Activated CD4-positive, alpha-beta memory T cell treated with anti-CD3 and anti-CD28 coated beads for 36 hours (primary cell): ENCODE data around the gene RAET1E. TPM values are rescaled to one million over a fixed set of nuclear protein-coding genes. Genes with fewer than 3 reads are reported as not detected.
"Not testable (repeated sequence)": the region's sequence is repeated elsewhere in the genome, so short reads cannot be mapped to it uniquely, and the experiment has no call there.

Source experiments
- CTCF ChIA-PET: fragments of 350-600 bp; sonication (Branson Sonifier 250); formaldehyde crosslinking; loops from one replicate; lab custom pipeline; 2021; ENCODE audit warnings: antibody characterized with exemption, inconsistent platforms; lab: Charles Lee
- POLR2A ChIA-PET: fragments of 350-600 bp; sonication (Branson Sonifier 250); formaldehyde crosslinking; loops from one replicate; lab custom pipeline; 2021; ENCODE audit warnings: antibody characterized with exemption; lab: Charles Lee
- DNase-seq: peaks from one replicate; pipeline ENCODE4 v3.0.0-alpha.2; 2020
- H3K27ac Mint-ChIP-seq: one replicate; pipeline ENCODE4 v1.8.0; 2021; ENCODE audit warnings: mixed read lengths
- H3K27me3 Mint-ChIP-seq: one replicate; pipeline ENCODE4 v1.8.0; 2021; ENCODE audit warnings: mixed read lengths
- H3K36me3 Mint-ChIP-seq: one replicate; pipeline ENCODE4 v1.8.0; 2021; ENCODE audit warnings: mixed read lengths
- H3K4me1 Mint-ChIP-seq: one replicate; pipeline ENCODE4 v1.8.0; 2021; ENCODE audit warnings: low read depth, mixed read lengths
- H3K4me3 Mint-ChIP-seq: one replicate; pipeline ENCODE4 v1.8.0; 2021; ENCODE audit warnings: mild to moderate bottlenecking, mixed read lengths
- H3K9me3 Mint-ChIP-seq: one replicate; pipeline ENCODE4 v1.8.0; 2021; ENCODE audit warnings: mixed read lengths
- intact Hi-C: fragments of 100-400 bp; cut with micrococcal nuclease; formaldehyde crosslinking; loops from one replicate; pipeline ENCODE4 v1.15.1; 2023
- total RNA-seq, 2 experiments: library from RNA; stranded (reverse); gene quantifications; one replicate each; pipeline ENCODE4 v1.2.3, GENCODE V29; 2021

Gene RAET1E
- total RNA-seq, 2 experiments from 2014 or later: not detected

- CTCF ChIA-PET: no interaction called here
- Mint-ChIP-seq H3K36me3 (no peaks in the 10 kb centered on the region), H3K27me3 (peaks cover 1% of the 10 kb centered on the region), H3K27ac (no peak overlapping the region), H3K4me1 (peaks cover 18% of the 10 kb centered on the region), H3K9me3 (no peaks in the 10 kb centered on the region), H3K4me3 (no peak overlapping the region)
- DNase-seq: peak; percentile 61
- POLR2A ChIA-PET: no interaction called here
- intact Hi-C loops: no loop called here
These were observed 2.1 kb downstream of the RAET1E start for GRCh38 chr6:149895833-149896271.

GRCh38 chr6:149895048-149895590 lies 2.8 kb downstream of the RAET1E start:
- POLR2A ChIA-PET: no interaction called here
- Mint-ChIP-seq H3K4me3 (no peak overlapping the region), H3K9me3 (no peaks in the 10 kb centered on the region), H3K4me1 (peaks cover 18% of the 10 kb centered on the region), H3K36me3 (no peaks in the 10 kb centered on the region), H3K27me3 (peaks cover 1% of the 10 kb centered on the region), H3K27ac (no peak overlapping the region)
- intact Hi-C loops: no loop called here
- DNase-seq: no peak
- CTCF ChIA-PET: no interaction called here

DNA sequence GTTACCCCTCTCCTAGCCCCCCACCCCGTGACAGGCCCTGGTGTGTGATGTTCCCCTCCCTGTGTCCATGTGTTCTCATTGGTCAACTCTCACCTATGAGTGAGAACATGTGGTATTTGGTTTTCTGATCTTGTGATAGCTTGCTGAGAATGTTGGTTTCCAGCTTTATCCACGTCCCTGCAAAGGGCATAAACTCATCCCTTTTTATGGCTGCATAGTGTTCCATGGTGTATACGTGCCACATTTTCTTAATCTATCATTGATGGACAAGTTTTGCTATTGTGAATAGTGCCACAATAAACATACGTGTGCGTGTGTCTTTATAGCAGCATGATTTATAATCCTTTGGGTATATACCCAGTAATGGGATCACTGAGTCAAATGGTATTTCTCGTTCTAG lies 6.0 kb downstream of the RAET1E start:
- DNase-seq, CTCF ChIA-PET: not testable (repeated sequence)

GRCh38 chr6:149891259-149891658 lies 6.7 kb downstream of the RAET1E start:
- POLR2A ChIA-PET: no interaction called here
- no peak for DNase-seq
- Mint-ChIP-seq H3K36me3 (no peaks in the 10 kb centered on the region), H3K9me3 (no peaks in the 10 kb centered on the region), H3K27me3 (peaks cover 1% of the 10 kb centered on the region), H3K4me3 (no peak overlapping the region), H3K4me1 (peaks cover 7% of the 10 kb centered on the region), H3K27ac (no peak overlapping the region)
- intact Hi-C loops: no loop called here
- CTCF ChIA-PET: no interaction called here

More for the DNA sequence above, 6.0 kb downstream of the RAET1E start:
- H3K36me3 Mint-ChIP-seq, intact Hi-C loops, H3K27me3 Mint-ChIP-seq, H3K27ac Mint-ChIP-seq, H3K9me3 Mint-ChIP-seq, H3K4me3 Mint-ChIP-seq, POLR2A ChIA-PET: not testable (repeated sequence)
- H3K4me1 Mint-ChIP-seq: peaks cover 13% of the 10 kb centered on the region

- intact Hi-C loops: no loop called here
- H3K27me3 Mint-ChIP-seq: peaks cover 1% of the 10 kb centered on the region
- no peak overlapping the region for H3K27ac Mint-ChIP-seq
- no peaks in the 10 kb centered on the region for H3K9me3 Mint-ChIP-seq
- DNase-seq: no peak
- POLR2A ChIA-PET: no interaction called here
- H3K4me3 Mint-ChIP-seq: no peak overlapping the region
- no peaks in the 10 kb centered on the region for H3K36me3 Mint-ChIP-seq
- CTCF ChIA-PET: no interaction called here
- H3K4me1 Mint-ChIP-seq: peaks cover 1% of the 10 kb centered on the region
These were observed 7.3 kb downstream of the RAET1E start for GRCh38 chr6:149890629-149891045.

DNA sequence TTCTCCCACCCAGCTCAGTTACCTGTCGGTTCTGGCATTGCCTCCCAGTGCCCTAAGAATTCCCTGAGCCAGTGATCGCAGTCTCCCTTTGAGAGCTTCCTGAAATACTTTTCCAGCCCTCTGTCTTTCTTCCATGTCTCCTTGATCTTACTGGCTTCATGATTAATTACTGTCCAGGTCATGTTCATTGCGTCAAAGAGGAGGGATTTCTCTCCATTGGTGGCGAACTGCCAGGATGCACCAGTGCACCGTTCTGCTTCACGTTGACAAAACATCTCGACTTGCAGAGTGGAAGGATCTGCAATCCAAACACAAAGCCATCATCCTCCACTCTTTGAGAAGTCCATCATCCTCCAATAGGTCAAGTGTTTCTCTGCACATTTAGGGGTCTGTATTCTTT lies 8.6 kb downstream of the RAET1E start:
- Mint-ChIP-seq H3K4me3 (no peak overlapping the region), H3K27ac (no peak overlapping the region), H3K9me3 (no peaks in the 10 kb centered on the region), H3K36me3 (no peaks in the 10 kb centered on the region), H3K27me3 (peaks cover 6% of the 10 kb centered on the region), H3K4me1 (no peaks in the 10 kb centered on the region)
- intact Hi-C loops: no loop called here
- DNase-seq: no peak
- CTCF ChIA-PET: interaction anchor here (0.9 kb wide), 1 partner anchor 54 kb away, joined by 3 read pairs; no protein-coding TSS in a partner anchor
- POLR2A ChIA-PET: interaction anchor here (0.5 kb wide), 1 partner anchor 91 kb away, joined by 3 read pairs; no protein-coding TSS in a partner anchor

- Mint-ChIP-seq H3K9me3 (no peaks in the 10 kb centered on the region), H3K36me3 (no peaks in the 10 kb centered on the region), H3K4me1 (no peaks in the 10 kb centered on the region), H3K4me3 (no peak overlapping the region), H3K27ac (no peak overlapping the region), H3K27me3 (peaks cover 6% of the 10 kb centered on the region)
- POLR2A ChIA-PET: interaction anchor here (0.5 kb wide), 1 partner anchor 90 kb away, joined by 3 read pairs; no protein-coding TSS in a partner anchor
- no peak for DNase-seq
- intact Hi-C loops: no loop called here
- CTCF ChIA-PET: interaction anchor here (0.9 kb wide), 1 partner anchor 54 kb away, joined by 3 read pairs; no protein-coding TSS in a partner anchor
These were observed 9.3 kb downstream of the RAET1E start for GRCh38 chr6:149888659-149889058.

DNA sequence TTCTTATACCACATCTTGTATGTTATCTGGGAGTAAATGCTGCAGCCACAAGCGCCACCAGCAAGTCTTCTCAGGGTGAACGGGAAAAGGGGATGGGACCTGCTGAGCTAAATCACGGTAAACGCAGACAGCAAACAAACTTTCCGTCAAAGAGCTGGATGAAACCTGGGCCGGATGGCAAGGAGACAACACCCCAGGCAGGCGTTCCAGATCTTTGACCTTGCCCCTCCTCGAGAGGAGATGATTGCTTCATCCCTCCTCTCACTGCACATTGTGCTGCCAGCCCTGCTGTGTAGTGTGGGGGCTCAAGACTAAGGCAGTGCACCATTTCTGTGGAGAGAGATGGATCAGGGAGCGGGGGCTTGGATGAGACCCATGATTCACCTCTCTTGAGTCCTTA lies 9.8 kb downstream of the RAET1E start:
- ChIA-PET CTCF (no interaction called here), POLR2A (no interaction called here)
- intact Hi-C loops: no loop called here
- no peak for DNase-seq
- Mint-ChIP-seq H3K36me3 (no peaks in the 10 kb centered on the region), H3K27ac (no peak overlapping the region), H3K4me3 (no peak overlapping the region), H3K27me3 (peaks cover 6% of the 10 kb centered on the region), H3K9me3 (no peaks in the 10 kb centered on the region), H3K4me1 (no peaks in the 10 kb centered on the region)

GRCh38 chr6:149887343-149887742 lies 10.6 kb downstream of the RAET1E start:
- no peaks in the 10 kb centered on the region for H3K9me3 Mint-ChIP-seq
- intact Hi-C loops: no loop called here
- H3K27me3 Mint-ChIP-seq: peaks cover 6% of the 10 kb centered on the region
- no peak for DNase-seq
- H3K4me1 Mint-ChIP-seq: no peaks in the 10 kb centered on the region
- POLR2A ChIA-PET: no interaction called here
- CTCF ChIA-PET: interaction anchor here (1.7 kb wide), 1 partner anchor 47 kb away, joined by 5 read pairs; no protein-coding TSS in a partner anchor
- H3K27ac Mint-ChIP-seq: no peak overlapping the region
- H3K36me3 Mint-ChIP-seq: no peaks in the 10 kb centered on the region
- no peak overlapping the region for H3K4me3 Mint-ChIP-seq

DNA sequence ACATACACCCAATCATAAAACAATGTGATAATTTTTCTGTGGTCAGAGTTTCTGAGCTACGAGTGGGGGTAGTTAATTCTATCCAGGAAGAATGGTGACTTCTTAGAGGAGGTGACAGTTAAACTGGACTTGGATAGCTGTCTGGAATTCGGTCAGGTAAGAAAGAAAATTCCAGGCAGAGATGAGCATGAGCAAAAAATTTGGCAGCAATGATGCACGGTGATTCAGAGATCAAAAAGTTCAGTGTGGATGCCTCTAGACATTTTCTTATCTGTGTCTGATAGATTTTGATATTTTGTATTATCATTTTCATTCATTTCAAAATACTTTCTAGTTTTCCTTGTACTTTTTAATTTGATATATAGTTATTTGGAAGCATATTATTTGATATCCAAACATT lies 12.0 kb downstream of the RAET1E start:
- intact Hi-C loops: no loop called here
- H3K9me3 Mint-ChIP-seq: no peaks in the 10 kb centered on the region
- H3K4me1 Mint-ChIP-seq: no peaks in the 10 kb centered on the region
- H3K4me3 Mint-ChIP-seq: no peak overlapping the region
- CTCF ChIA-PET: interaction anchor here (1.7 kb wide), 1 partner anchor 46 kb away, joined by 5 read pairs; no protein-coding TSS in a partner anchor
- no peaks in the 10 kb centered on the region for H3K36me3 Mint-ChIP-seq
- peaks cover 6% of the 10 kb centered on the region for H3K27me3 Mint-ChIP-seq
- no peak overlapping the region for H3K27ac Mint-ChIP-seq
- DNase-seq: no peak
- POLR2A ChIA-PET: no interaction called here

DNA sequence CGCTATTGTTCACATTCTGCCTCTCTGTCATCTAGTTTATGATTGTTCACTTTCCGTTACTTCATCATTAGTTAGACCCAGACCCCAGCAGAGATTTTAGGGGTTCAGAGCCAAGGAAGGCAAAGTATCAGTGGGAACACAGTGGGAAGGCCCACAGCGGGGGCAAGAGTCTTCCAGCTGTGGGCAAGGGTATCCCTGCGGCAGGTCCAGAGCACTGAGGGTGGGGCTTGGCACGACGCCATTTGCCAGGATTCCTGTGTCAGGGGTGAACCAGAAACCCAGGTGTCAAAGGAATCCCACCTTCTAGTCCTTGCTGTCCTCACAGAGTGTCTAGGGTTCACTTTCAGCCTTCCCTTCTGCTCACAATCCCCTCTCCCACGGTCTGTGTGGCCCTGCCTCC lies 13.3 kb downstream of the RAET1E start:
- ChIA-PET CTCF (no interaction called here), POLR2A (no interaction called here)
- Mint-ChIP-seq H3K9me3 (no peaks in the 10 kb centered on the region), H3K4me1 (no peaks in the 10 kb centered on the region), H3K27me3 (peaks cover 17% of the 10 kb centered on the region), H3K36me3 (no peaks in the 10 kb centered on the region), H3K27ac (no peak overlapping the region), H3K4me3 (no peak overlapping the region)
- intact Hi-C loops: no loop called here
- no peak for DNase-seq

DNA sequence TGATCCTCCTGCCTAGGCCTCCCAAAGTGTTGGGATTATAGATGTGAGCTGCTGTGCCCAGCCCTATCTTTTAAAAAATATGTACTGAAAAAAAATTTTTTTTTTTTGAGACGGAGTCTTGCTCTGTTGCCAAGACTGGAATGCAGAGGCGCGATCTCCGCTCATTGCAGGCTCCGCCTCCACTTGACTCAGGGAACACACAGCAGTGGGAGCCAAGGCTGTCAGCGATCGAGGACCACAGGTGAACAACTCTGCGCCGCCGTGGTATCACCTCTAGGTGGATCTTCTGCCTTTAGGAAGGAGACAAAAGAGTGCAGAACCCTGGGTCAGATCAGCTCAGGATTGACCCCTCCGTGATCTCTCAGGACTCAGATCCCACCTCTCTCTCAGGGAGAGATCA lies 13.7 kb downstream of the RAET1E start:
- Mint-ChIP-seq H3K36me3 (no peaks in the 10 kb centered on the region), H3K27me3 (peaks cover 17% of the 10 kb centered on the region), H3K27ac (no peak overlapping the region), H3K4me3 (no peak overlapping the region), H3K4me1 (no peaks in the 10 kb centered on the region), H3K9me3 (no peaks in the 10 kb centered on the region)
- CTCF ChIA-PET: no interaction called here
- POLR2A ChIA-PET: no interaction called here
- intact Hi-C loops: no loop called here
- DNase-seq: no peak

- CTCF ChIA-PET: no interaction called here
- H3K4me3 Mint-ChIP-seq: no peak overlapping the region
- H3K9me3 Mint-ChIP-seq: no peaks in the 10 kb centered on the region
- POLR2A ChIA-PET: no interaction called here
- H3K27ac Mint-ChIP-seq: no peak overlapping the region
- intact Hi-C loops: no loop called here
- H3K4me1 Mint-ChIP-seq: no peaks in the 10 kb centered on the region
- no peaks in the 10 kb centered on the region for H3K36me3 Mint-ChIP-seq
- no peak for DNase-seq
- peaks cover 33% of the 10 kb centered on the region for H3K27me3 Mint-ChIP-seq
These were observed 16.1 kb downstream of the RAET1E start for GRCh38 chr6:149881860-149882259.
